ENCODE data around the gene NRCAM.

DNA sequence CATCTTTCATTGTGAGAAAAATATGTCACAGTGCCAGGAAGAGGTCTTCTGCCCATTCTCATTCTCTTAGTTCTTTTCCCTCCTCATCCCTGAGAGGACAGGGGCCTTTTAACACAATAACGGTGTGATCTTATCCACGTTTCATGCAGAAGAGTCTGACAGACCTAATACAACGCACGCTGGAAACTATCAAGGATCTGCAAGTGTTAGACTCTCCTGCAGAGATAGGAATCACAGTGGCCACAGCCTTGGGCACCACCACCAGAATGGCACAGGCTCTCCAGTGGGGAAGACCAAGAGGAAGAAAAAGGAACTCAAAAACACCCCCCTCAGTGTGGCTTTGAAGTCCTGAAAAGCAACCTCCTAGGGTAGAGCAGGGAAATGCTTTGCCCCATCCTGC, 253.5 kb downstream of the NRCAM start:
- TF ChIP-seq NR2C2 (IDR thresholded peaks at IDR 0.05; ENCODE audit: borderline replicate concordance, control insufficient read depth, insufficient read length, low read depth): no peak
- TF ChIP-seq NFIC (IDR thresholded peaks at IDR 0.05; ENCODE audit: low read depth, low read length): no peak
- no peak for TF ChIP-seq POLR2A (IDR thresholded peaks at IDR 0.05; ENCODE audit: low read depth, low read length)
- no peak for TF ChIP-seq BCLAF1 (IDR thresholded peaks at IDR 0.05)
- no peak for TF ChIP-seq JUNB (IDR thresholded peaks at IDR 0.05)
- TF ChIP-seq TCF7 (IDR thresholded peaks at IDR 0.05; ENCODE audit: borderline replicate concordance): no peak
- no peak for TF ChIP-seq POLR2AphosphoS5 (IDR thresholded peaks at IDR 0.05; ENCODE audit: low read length)
- TF ChIP-seq, protein P1, sequence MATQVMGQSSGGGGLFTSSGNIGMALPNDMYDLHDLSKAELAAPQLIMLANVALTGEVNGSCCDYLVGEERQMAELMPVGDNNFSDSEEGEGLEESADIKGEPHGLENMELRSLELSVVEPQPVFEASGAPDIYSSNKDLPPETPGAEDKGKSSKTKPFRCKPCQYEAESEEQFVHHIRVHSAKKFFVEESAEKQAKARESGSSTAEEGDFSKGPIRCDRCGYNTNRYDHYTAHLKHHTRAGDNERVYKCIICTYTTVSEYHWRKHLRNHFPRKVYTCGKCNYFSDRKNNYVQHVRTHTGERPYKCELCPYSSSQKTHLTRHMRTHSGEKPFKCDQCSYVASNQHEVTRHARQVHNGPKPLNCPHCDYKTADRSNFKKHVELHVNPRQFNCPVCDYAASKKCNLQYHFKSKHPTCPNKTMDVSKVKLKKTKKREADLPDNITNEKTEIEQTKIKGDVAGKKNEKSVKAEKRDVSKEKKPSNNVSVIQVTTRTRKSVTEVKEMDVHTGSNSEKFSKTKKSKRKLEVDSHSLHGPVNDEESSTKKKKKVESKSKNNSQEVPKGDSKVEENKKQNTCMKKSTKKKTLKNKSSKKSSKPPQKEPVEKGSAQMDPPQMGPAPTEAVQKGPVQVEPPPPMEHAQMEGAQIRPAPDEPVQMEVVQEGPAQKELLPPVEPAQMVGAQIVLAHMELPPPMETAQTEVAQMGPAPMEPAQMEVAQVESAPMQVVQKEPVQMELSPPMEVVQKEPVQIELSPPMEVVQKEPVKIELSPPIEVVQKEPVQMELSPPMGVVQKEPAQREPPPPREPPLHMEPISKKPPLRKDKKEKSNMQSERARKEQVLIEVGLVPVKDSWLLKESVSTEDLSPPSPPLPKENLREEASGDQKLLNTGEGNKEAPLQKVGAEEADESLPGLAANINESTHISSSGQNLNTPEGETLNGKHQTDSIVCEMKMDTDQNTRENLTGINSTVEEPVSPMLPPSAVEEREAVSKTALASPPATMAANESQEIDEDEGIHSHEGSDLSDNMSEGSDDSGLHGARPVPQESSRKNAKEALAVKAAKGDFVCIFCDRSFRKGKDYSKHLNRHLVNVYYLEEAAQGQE (IDR thresholded peaks at IDR 0.05; ENCODE audit: low read depth, low read length): no peak
- TF ChIP-seq ATF3 (IDR thresholded peaks at IDR 0.05; ENCODE audit: borderline replicate concordance, extremely low read depth, low read depth, low read length): no peak
- TF ChIP-seq RAD21 (IDR thresholded peaks at IDR 0.05; ENCODE audit: insufficient read depth, low read depth, low read length): no peak
- TF ChIP-seq ASH2L (IDR thresholded peaks at IDR 0.05; ENCODE audit: borderline replicate concordance, low read depth): no peak
- TF ChIP-seq ZNF687 (IDR thresholded peaks at IDR 0.05): no peak
